ENCODE measurements around the gene PRKD2.

PRKD2 gene

GRCh38 chr19:46759817-46760333 is 43.0 kb upstream of the PRKD2 start:
- no peak for TF ChIP-seq CTCF (IDR thresholded peaks at IDR 0.05; ENCODE audit: borderline replicate concordance, control extremely low read depth, extremely low read depth, insufficient read depth, missing control alignments)
- in situ Hi-C loops (cut with MboI; ENCODE audit: low sequenced_read_pairs, unreplicated experiment) = loop anchor here (10.0 to 25.0 kb wide), 2 partner anchors 85 to 227 kb away; no protein-coding TSS in a partner anchor
- no peak for DNase-seq (ENCODE audit: low spot score)

- in situ Hi-C loops (cut with MboI; ENCODE audit: low sequenced_read_pairs, unreplicated experiment) = loop anchor here (25.0 kb wide), 1 partner anchor 228 kb away; no protein-coding TSS in a partner anchor
- DNase-seq (ENCODE audit: low spot score) = no peak
- TF ChIP-seq CTCF (IDR thresholded peaks at IDR 0.05; ENCODE audit: borderline replicate concordance, control extremely low read depth, extremely low read depth, insufficient read depth, missing control alignments) = no peak
These were observed 42.3 kb upstream of the PRKD2 start for GRCh38 chr19:46759206-46759605.

- no peak for TF ChIP-seq CTCF (IDR thresholded peaks at IDR 0.05; ENCODE audit: borderline replicate concordance, control extremely low read depth, extremely low read depth, insufficient read depth, missing control alignments)
- in situ Hi-C loops (cut with MboI; ENCODE audit: low sequenced_read_pairs, unreplicated experiment) = loop anchor here (25.0 kb wide), 1 partner anchor 231 kb away; no protein-coding TSS in a partner anchor
- no peak for DNase-seq (ENCODE audit: low spot score)
These were observed 39.6 kb upstream of the PRKD2 start for GRCh38 chr19:46756544-46756888.

- in situ Hi-C loops (cut with MboI; ENCODE audit: low sequenced_read_pairs, unreplicated experiment) = loop anchor here (25.0 kb wide), 1 partner anchor 231 kb away; no protein-coding TSS in a partner anchor
- no peak for TF ChIP-seq CTCF (IDR thresholded peaks at IDR 0.05; ENCODE audit: borderline replicate concordance, control extremely low read depth, extremely low read depth, insufficient read depth, missing control alignments)
- no peak for DNase-seq (ENCODE audit: low spot score)
These were observed 39.1 kb upstream of the PRKD2 start for GRCh38 chr19:46755853-46756543.

GRCh38 chr19:46755077-46755852 is 38.4 kb upstream of the PRKD2 start:
- in situ Hi-C loops (cut with MboI; ENCODE audit: low sequenced_read_pairs, unreplicated experiment) = loop anchor here (25.0 kb wide), 1 partner anchor 232 kb away; no protein-coding TSS in a partner anchor
- DNase-seq (ENCODE audit: low spot score) = no peak
- TF ChIP-seq CTCF (IDR thresholded peaks at IDR 0.05; ENCODE audit: borderline replicate concordance, control extremely low read depth, extremely low read depth, insufficient read depth, missing control alignments) = no peak

- in situ Hi-C loops (cut with MboI; ENCODE audit: low sequenced_read_pairs, unreplicated experiment) = loop anchor here (25.0 kb wide), 1 partner anchor 234 kb away; no protein-coding TSS in a partner anchor
- TF ChIP-seq CTCF (IDR thresholded peaks at IDR 0.05; ENCODE audit: borderline replicate concordance, control extremely low read depth, extremely low read depth, insufficient read depth, missing control alignments) = peak; percentile 81
- peak; percentile 81 for DNase-seq (ENCODE audit: low spot score)
These were observed 36.7 kb upstream of the PRKD2 start for GRCh38 chr19:46753420-46754155.
